Peyer's patch (tissue), 4 donors: ENCODE results near the gene COL6A3.

ENCODE experiments used
- POLR2A ChIP-seq, 2 donors: fragments of 450-650 bp; IDR thresholded peaks; one replicate each; pipeline ENCODE4 v1.5.1; 2017; ENCODE audit warnings: antibody characterized with exemption in 2 of 2, mild to moderate bottlenecking in 2 of 2, moderate library complexity in 2 of 2
- TF ChIP-seq, protein P1 (sequence below), 6 experiments: fragments of 450-650 bp in 4 of 6; fragments of 200-600 bp in 2 of 6; sonication (generic) in 1 of 6; IDR thresholded peaks; one replicate each; pipeline ENCODE4 v1.5.1; 2017 to 2019; ENCODE audit warnings: antibody characterized with exemption in 6 of 6, mild to moderate bottlenecking in 3 of 6, moderate library complexity in 1 of 6

- TF ChIP-seq, protein P1, sequence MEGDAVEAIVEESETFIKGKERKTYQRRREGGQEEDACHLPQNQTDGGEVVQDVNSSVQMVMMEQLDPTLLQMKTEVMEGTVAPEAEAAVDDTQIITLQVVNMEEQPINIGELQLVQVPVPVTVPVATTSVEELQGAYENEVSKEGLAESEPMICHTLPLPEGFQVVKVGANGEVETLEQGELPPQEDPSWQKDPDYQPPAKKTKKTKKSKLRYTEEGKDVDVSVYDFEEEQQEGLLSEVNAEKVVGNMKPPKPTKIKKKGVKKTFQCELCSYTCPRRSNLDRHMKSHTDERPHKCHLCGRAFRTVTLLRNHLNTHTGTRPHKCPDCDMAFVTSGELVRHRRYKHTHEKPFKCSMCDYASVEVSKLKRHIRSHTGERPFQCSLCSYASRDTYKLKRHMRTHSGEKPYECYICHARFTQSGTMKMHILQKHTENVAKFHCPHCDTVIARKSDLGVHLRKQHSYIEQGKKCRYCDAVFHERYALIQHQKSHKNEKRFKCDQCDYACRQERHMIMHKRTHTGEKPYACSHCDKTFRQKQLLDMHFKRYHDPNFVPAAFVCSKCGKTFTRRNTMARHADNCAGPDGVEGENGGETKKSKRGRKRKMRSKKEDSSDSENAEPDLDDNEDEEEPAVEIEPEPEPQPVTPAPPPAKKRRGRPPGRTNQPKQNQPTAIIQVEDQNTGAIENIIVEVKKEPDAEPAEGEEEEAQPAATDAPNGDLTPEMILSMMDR (IDR thresholded peaks at IDR 0.05): no peak
- TF ChIP-seq POLR2A (IDR thresholded peaks at IDR 0.05): no peak
These were observed 25.9 kb downstream of the COL6A3 start for GRCh38 chr2:237388036-237388435.
